ENCODE measurements around the gene MXI1.

The MXI1 gene

DNA sequence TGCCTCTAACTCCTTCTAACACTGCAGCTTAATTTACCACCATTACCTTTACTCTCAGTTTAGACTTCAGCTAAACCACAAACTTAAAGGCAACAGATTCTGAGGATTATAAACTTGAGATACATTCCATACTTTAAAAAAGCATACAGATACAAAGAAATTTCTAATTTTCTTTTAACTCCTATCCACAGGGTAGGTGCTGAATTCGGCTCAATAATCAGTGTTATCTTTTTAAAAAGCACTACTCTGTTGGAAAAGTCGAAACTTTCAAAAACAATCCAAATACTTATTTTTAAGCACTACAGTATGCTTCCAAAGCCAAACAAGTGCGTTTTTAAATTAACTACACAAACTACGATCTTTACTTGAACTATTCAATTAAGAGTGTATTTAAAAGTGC, 96.3 kb downstream of the MXI1 start:
- H3K79me2 ChIP-seq (ENCODE audit: insufficient read depth, low read length), result peaks cover 61% of the 10 kb centered on the region

DNA sequence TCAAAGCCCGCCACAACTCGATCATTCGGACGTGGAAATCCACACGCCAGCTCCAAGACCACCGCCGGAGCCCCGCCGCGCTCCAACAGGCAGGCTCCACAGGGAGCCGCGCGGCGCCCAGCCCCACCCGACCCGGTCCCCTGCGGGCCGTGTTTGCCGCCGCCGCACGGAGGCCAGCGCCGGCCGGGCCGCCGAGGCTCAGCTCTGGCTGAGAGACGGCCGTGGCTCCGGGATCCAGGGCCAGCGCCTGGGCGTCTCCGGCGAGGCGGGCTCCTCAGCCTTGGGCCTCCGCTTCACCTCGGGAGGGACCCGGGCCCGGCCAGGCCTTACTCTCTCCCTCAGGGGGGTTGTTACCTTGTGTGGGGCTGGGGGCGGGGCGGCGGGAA, 97.0 kb downstream of the MXI1 start:
- TF ChIP-seq EZH2phosphoT487 (IDR thresholded peaks at IDR 0.05; ENCODE audit: borderline replicate concordance), result no peak
- TF ChIP-seq, protein P1, sequence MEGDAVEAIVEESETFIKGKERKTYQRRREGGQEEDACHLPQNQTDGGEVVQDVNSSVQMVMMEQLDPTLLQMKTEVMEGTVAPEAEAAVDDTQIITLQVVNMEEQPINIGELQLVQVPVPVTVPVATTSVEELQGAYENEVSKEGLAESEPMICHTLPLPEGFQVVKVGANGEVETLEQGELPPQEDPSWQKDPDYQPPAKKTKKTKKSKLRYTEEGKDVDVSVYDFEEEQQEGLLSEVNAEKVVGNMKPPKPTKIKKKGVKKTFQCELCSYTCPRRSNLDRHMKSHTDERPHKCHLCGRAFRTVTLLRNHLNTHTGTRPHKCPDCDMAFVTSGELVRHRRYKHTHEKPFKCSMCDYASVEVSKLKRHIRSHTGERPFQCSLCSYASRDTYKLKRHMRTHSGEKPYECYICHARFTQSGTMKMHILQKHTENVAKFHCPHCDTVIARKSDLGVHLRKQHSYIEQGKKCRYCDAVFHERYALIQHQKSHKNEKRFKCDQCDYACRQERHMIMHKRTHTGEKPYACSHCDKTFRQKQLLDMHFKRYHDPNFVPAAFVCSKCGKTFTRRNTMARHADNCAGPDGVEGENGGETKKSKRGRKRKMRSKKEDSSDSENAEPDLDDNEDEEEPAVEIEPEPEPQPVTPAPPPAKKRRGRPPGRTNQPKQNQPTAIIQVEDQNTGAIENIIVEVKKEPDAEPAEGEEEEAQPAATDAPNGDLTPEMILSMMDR (conservative IDR thresholded peaks at IDR 0.05; ENCODE audit: low read length), result no peak
- Histone ChIP-seq H3K9me2 (replicated peaks; ENCODE audit: low read depth, low read length) (no peaks in the 10 kb centered on the region), H3K9me3 (ENCODE audit: insufficient read depth, low read depth, low read length) (no peaks in the 10 kb centered on the region), H3K4me1 (ENCODE audit: insufficient read depth, low read length, poor library complexity, severe bottlenecking) (peaks cover 44% of the 10 kb centered on the region), H4K20me1 (ENCODE audit: insufficient read depth, low read length, poor library complexity, severe bottlenecking) (peaks cover 52% of the 10 kb centered on the region), H3K4me2 (ENCODE audit: low read depth, low read length, poor library complexity, severe bottlenecking) (peak overlapping the region; percentile 90), H3K36me3 (ENCODE audit: insufficient read depth, low read length) (peaks cover 22% of the 10 kb centered on the region; the same call in 1 of the 2 replicates), H3K27me3 (ENCODE audit: insufficient read depth, low read length, poor library complexity, severe bottlenecking) (no peaks in the 10 kb centered on the region), H3K9ac (ENCODE audit: low read depth, low read length, poor library complexity, severe bottlenecking) (peak overlapping the region; percentile 94), H2AFZ (ENCODE audit: low read length) (no peak overlapping the region), H3K79me2 (ENCODE audit: insufficient read depth, low read length) (peaks cover 54% of the 10 kb centered on the region), H3F3A (ENCODE audit: low read depth) (no peaks in the 10 kb centered on the region), H3K4me3 (ENCODE audit: low read length, poor library complexity, severe bottlenecking) (peak overlapping the region; percentile 94)

More for the DNA sequence above, 96.3 kb downstream of the MXI1 start:
- Histone ChIP-seq H3K27me3 (ENCODE audit: insufficient read depth, low read length, poor library complexity, severe bottlenecking) (no peaks in the 10 kb centered on the region), H4K20me1 (ENCODE audit: insufficient read depth, low read length, poor library complexity, severe bottlenecking) (peaks cover 59% of the 10 kb centered on the region), H3K36me3 (ENCODE audit: insufficient read depth, low read length) (peaks cover 29% of the 10 kb centered on the region), H3K9ac (ENCODE audit: low read depth, low read length, poor library complexity, severe bottlenecking) (peak overlapping the region; percentile 94), H3K4me1 (ENCODE audit: insufficient read depth, low read length, poor library complexity, severe bottlenecking) (peaks cover 51% of the 10 kb centered on the region), H3F3A (ENCODE audit: low read depth) (no peaks in the 10 kb centered on the region), H3K9me3 (ENCODE audit: insufficient read depth, low read depth, low read length) (no peaks in the 10 kb centered on the region), H3K9me2 (replicated peaks; ENCODE audit: low read depth, low read length) (no peaks in the 10 kb centered on the region), H3K4me2 (ENCODE audit: low read depth, low read length, poor library complexity, severe bottlenecking) (peak overlapping the region; percentile 90), H3K4me3 (ENCODE audit: low read length, poor library complexity, severe bottlenecking) (peak overlapping the region; percentile 94), H2AFZ (ENCODE audit: low read length) (no peak overlapping the region)
- TF ChIP-seq, protein P1 (conservative IDR thresholded peaks at IDR 0.05; ENCODE audit: low read length), result no peak
- no peak for TF ChIP-seq EZH2phosphoT487 (IDR thresholded peaks at IDR 0.05; ENCODE audit: borderline replicate concordance)

DNA sequence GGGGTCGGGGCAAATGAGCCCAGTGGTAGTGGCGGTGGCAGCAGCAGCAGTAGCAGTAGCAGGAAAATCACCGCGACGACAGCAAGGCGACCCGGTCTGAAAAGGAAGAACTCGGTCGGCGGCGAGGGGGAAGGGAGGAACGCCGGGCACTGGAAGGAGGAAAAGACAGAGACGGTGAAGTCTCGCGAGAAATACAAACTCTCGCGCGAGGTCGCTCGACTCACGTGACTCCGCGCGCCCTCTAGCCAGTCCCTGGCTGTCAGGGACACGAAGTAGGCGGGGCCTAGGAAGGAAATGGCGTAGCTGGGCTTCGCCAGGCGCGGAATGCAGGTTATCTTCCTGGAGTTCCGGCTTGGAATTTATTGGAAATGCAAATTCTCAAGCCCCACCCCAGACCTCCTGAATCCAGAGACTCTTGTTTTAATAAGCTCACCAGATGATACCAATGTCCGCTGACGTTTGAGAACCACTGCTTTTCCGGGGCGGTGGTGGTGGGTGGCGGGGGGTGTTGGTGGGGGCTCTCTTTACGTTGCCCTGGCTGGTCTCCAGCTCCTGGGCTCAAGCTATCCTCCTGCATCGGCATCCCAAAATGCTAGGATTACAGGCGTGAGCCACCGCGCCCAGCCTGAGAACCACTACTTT, 97.5 kb downstream of the MXI1 start, which contains the start of gene SMNDC1:
Gene SMNDC1 (minus strand): TSS at position 141 of the 642 bp plus-strand sequence. CDS start 1,333 bp downstream, outside the sequence.
- Histone ChIP-seq H4K20me1 (ENCODE audit: insufficient read depth, low read length, poor library complexity, severe bottlenecking) (peaks cover 47% of the 10 kb centered on the region), H3K4me2 (ENCODE audit: low read depth, low read length, poor library complexity, severe bottlenecking) (peak within 1 kb of the TSS; percentile 90), H3K36me3 (ENCODE audit: insufficient read depth, low read length) (peaks cover 21% of the 10 kb centered on the region; the same call in 1 of the 2 replicates), H3K27me3 (ENCODE audit: insufficient read depth, low read length, poor library complexity, severe bottlenecking) (no peaks in the 10 kb centered on the region), H3K9me3 (ENCODE audit: insufficient read depth, low read depth, low read length) (no peaks in the 10 kb centered on the region), H2AFZ (ENCODE audit: low read length) (peak within 1 kb of the TSS; percentile 72), H3K4me3 (ENCODE audit: low read length, poor library complexity, severe bottlenecking) (peak within 1 kb of the TSS; percentile 94), H3K9me2 (replicated peaks; ENCODE audit: low read depth, low read length) (no peaks in the 10 kb centered on the region), H3K79me2 (ENCODE audit: insufficient read depth, low read length) (peaks cover 48% of the 10 kb centered on the region), H3K4me1 (ENCODE audit: insufficient read depth, low read length, poor library complexity, severe bottlenecking) (peaks cover 42% of the 10 kb centered on the region), H3F3A (ENCODE audit: low read depth) (no peaks in the 10 kb centered on the region), H3K9ac (ENCODE audit: low read depth, low read length, poor library complexity, severe bottlenecking) (peak within 1 kb of the TSS; percentile 94)
- no peak for TF ChIP-seq EZH2phosphoT487 (IDR thresholded peaks at IDR 0.05; ENCODE audit: borderline replicate concordance)
- TF ChIP-seq, protein P1 (conservative IDR thresholded peaks at IDR 0.05; ENCODE audit: low read length), result no peak

Measured in Loucy (cell line).